Endothelial cell of umbilical vein (primary cell): ENCODE results near the gene MRPL42.
"Not testable (repeated sequence)": the region's sequence is repeated elsewhere in the genome, so short reads cannot be mapped to it uniquely, and the experiment has no call there.

ENCODE experiments used
- POLR2A ChIP-seq: IDR thresholded peaks from 2 replicates; pipeline ENCODE4 v1.6.1; 2012; ENCODE audit warnings: low read depth, mild to moderate bottlenecking, control low read depth, low read length
- POLR2AphosphoS5 ChIP-seq: IDR thresholded peaks from 2 replicates; pipeline ENCODE4 v1.6.1; 2012; ENCODE audit warnings: low read depth, mild to moderate bottlenecking, control low read depth, low read length, moderate library complexity; ENCODE audit not compliant: insufficient read depth
- TF ChIP-seq, protein P1 (sequence below), 2 donors: IDR thresholded peaks; 1 replicate in 1 of 2; 2 replicates in 1 of 2; pipeline ENCODE4 v1.5.1; 2011; ENCODE audit warnings: low read length in 2 of 2, mild to moderate bottlenecking in 2 of 2, moderate library complexity in 2 of 2, control low read depth in 1 of 2, inconsistent platforms in 1 of 2, low read depth in 1 of 2; ENCODE audit not compliant: insufficient read depth in 1 of 2; ENCODE audit errors: extremely low read depth in 1 of 2

DNA sequence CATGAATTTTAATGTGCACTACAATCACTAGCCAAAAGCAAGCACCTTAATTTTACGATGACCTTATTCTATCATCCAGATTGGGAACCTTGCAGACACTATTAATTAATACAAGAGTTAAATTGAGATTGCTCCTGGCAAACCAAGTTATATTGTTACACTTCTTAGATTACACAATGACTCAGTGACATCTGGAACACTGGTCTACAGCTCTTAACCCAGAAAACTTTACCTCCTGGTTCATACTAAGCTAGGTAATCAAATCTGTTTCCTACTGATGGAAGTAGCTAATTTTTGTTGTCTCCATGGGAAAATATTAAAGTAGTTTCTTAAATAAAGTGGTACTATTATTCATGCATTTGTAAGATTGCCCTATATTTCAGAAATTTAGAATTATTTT lies 25.5 kb downstream of the MRPL42 start:
- TF ChIP-seq, protein P1, sequence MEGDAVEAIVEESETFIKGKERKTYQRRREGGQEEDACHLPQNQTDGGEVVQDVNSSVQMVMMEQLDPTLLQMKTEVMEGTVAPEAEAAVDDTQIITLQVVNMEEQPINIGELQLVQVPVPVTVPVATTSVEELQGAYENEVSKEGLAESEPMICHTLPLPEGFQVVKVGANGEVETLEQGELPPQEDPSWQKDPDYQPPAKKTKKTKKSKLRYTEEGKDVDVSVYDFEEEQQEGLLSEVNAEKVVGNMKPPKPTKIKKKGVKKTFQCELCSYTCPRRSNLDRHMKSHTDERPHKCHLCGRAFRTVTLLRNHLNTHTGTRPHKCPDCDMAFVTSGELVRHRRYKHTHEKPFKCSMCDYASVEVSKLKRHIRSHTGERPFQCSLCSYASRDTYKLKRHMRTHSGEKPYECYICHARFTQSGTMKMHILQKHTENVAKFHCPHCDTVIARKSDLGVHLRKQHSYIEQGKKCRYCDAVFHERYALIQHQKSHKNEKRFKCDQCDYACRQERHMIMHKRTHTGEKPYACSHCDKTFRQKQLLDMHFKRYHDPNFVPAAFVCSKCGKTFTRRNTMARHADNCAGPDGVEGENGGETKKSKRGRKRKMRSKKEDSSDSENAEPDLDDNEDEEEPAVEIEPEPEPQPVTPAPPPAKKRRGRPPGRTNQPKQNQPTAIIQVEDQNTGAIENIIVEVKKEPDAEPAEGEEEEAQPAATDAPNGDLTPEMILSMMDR (IDR thresholded peaks at IDR 0.05; ENCODE audit: extremely low read depth in 1 of 2, insufficient read depth in 1 of 2, low read depth in 1 of 2, low read length in 2 of 2): not testable (repeated sequence)
- TF ChIP-seq POLR2A, POLR2AphosphoS5: not testable (repeated sequence)
